Measurements from ENCODE around the gene AKNA. TPM values are rescaled to one million over a fixed set of nuclear protein-coding genes. Genes with fewer than 3 reads are reported as not detected.

Gene AKNA
- total RNA-seq, 1 experiment from 2014 or later: 20.6 TPM

DNA sequence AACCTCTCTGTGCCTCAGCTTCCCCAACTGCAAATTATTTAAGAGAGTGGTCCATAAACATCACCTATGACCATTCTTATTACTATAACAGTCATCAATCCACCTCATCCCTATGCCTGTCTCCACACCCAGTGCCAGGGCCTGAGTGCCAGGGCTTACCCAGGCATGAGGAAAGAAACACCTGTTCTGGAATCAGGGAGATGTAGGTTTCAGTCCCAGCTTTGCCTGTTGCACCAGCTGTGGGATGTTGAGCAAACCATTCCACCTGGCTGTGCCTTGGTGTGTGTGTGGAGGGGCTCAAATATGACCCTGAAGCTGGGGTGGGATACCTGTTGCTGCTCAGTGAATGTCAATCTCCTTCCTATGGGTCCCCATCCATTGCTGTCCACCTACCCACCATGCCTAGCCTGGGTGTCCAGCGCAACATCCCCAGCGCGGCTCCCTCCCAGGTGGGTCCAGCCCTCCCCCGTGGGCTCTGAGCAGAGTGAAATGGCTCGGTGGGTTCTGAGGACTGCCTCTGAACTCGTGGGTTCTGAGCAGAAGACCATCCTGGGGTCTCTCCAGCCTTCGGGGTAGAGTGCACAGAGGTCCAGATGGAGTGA, 16.3 kb downstream of the AKNA start (continued):
- TF ChIP-seq, protein P1, sequence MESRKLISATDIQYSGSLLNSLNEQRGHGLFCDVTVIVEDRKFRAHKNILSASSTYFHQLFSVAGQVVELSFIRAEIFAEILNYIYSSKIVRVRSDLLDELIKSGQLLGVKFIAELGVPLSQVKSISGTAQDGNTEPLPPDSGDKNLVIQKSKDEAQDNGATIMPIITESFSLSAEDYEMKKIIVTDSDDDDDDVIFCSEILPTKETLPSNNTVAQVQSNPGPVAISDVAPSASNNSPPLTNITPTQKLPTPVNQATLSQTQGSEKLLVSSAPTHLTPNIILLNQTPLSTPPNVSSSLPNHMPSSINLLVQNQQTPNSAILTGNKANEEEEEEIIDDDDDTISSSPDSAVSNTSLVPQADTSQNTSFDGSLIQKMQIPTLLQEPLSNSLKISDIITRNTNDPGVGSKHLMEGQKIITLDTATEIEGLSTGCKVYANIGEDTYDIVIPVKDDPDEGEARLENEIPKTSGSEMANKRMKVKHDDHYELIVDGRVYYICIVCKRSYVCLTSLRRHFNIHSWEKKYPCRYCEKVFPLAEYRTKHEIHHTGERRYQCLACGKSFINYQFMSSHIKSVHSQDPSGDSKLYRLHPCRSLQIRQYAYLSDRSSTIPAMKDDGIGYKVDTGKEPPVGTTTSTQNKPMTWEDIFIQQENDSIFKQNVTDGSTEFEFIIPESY (IDR thresholded peaks at IDR 0.05; ENCODE audit: extremely low read depth, insufficient replicate concordance, low read length): no peak
- TF ChIP-seq FOSL1 (IDR thresholded peaks at IDR 0.05; ENCODE audit: low read depth): no peak
- no peak for TF ChIP-seq SIN3A (IDR thresholded peaks at IDR 0.05; ENCODE audit: low read depth)
- no peak for TF ChIP-seq CBX3 (IDR thresholded peaks at IDR 0.05; ENCODE audit: low read depth)
- TF ChIP-seq, protein P2, sequence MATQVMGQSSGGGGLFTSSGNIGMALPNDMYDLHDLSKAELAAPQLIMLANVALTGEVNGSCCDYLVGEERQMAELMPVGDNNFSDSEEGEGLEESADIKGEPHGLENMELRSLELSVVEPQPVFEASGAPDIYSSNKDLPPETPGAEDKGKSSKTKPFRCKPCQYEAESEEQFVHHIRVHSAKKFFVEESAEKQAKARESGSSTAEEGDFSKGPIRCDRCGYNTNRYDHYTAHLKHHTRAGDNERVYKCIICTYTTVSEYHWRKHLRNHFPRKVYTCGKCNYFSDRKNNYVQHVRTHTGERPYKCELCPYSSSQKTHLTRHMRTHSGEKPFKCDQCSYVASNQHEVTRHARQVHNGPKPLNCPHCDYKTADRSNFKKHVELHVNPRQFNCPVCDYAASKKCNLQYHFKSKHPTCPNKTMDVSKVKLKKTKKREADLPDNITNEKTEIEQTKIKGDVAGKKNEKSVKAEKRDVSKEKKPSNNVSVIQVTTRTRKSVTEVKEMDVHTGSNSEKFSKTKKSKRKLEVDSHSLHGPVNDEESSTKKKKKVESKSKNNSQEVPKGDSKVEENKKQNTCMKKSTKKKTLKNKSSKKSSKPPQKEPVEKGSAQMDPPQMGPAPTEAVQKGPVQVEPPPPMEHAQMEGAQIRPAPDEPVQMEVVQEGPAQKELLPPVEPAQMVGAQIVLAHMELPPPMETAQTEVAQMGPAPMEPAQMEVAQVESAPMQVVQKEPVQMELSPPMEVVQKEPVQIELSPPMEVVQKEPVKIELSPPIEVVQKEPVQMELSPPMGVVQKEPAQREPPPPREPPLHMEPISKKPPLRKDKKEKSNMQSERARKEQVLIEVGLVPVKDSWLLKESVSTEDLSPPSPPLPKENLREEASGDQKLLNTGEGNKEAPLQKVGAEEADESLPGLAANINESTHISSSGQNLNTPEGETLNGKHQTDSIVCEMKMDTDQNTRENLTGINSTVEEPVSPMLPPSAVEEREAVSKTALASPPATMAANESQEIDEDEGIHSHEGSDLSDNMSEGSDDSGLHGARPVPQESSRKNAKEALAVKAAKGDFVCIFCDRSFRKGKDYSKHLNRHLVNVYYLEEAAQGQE (IDR thresholded peaks at IDR 0.05; ENCODE audit: low read depth): no peak
- no peak for TF ChIP-seq SRF (IDR thresholded peaks at IDR 0.05; ENCODE audit: low read depth)
- TF ChIP-seq POLR2AphosphoS5 (IDR thresholded peaks at IDR 0.05; ENCODE audit: low read depth, low read length): no peak
- TF ChIP-seq RAD21 (IDR thresholded peaks at IDR 0.05; ENCODE audit: low read depth): no peak

DNA sequence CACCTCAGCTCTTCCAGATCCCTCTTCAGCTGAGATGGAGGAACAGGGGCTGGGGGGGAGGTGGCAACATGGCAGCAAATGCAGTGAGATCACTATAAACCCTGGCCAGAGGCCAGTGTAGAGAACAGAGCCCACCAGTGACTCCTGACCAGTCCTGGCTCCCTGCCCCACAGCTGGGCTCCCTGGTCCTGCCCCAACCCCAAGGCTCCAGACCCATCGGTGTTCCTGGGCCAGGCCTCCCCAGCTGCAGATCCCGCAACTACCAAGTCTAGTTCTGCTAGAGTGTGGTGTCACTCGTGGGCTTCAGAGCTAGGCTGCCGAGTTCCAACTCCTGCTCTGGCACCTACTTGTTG, 16.8 kb downstream of the AKNA start:
- H3K4me3 ChIP-seq (replicated peaks in 1 of 2; ENCODE audit: low read depth in 1 of 2, low read length in 2 of 2): no peak overlapping the region
- ATAC-seq (no peak), DNase-seq (ENCODE audit: low read depth, low spot score) (no peak)
- intact Hi-C loops (cut with micrococcal nuclease): no loop called here
- BruUV-seq (replicated peaks): no TSS peak
- no peaks in the 10 kb centered on the region for H3K36me3 ChIP-seq (ENCODE audit: control insufficient read depth in 1 of 2, insufficient read depth in 2 of 2, low read length in 2 of 2)
- H4K20me1 ChIP-seq (ENCODE audit: insufficient read depth): no peaks in the 10 kb centered on the region
- no peaks in the 10 kb centered on the region for H3K27me3 ChIP-seq (ENCODE audit: insufficient read depth, low read length)
- no peak overlapping the region for H3K4me2 ChIP-seq (ENCODE audit: low read length)
- no peak overlapping the region for H3K27ac ChIP-seq (ENCODE audit: low read depth, low read length)
- CTCF ChIA-PET: no interaction called here
- no peak overlapping the region for H2AFZ ChIP-seq (ENCODE audit: low read depth, low read length, poor library complexity, severe bottlenecking)
- no peak overlapping the region for H3K9ac ChIP-seq (ENCODE audit: low read length)
- POLR2A ChIA-PET: no interaction called here
- H3K79me2 ChIP-seq (ENCODE audit: insufficient read depth, low read length): no peaks in the 10 kb centered on the region
- RAD21 ChIA-PET (ENCODE audit: low non-redundant PET in 1 of 2, low total read pairs in 2 of 2, uncharacterized antibody in 2 of 2, unreplicated experiment in 2 of 2): no interaction called here
- TF ChIP-seq, protein P3, sequence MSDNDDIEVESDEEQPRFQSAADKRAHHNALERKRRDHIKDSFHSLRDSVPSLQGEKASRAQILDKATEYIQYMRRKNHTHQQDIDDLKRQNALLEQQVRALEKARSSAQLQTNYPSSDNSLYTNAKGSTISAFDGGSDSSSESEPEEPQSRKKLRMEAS (IDR thresholded peaks at IDR 0.05): no peak
- no peak for TF ChIP-seq EZH2 (IDR thresholded peaks at IDR 0.05)
- TF ChIP-seq, protein P2 (IDR thresholded peaks at IDR 0.05; ENCODE audit: low read depth): no peak
- peaks cover 0 to 8% of the 10 kb centered on the region in 2 experiments; a peak in 2 of 4 replicates for H3K4me1 ChIP-seq (ENCODE audit: control insufficient read depth in 1 of 2, insufficient read depth in 2 of 2, low read length in 2 of 2)
- H3K9me3 ChIP-seq (ENCODE audit: control insufficient read depth in 1 of 2, insufficient read depth in 1 of 2, low read depth in 1 of 2, low read length in 2 of 2): no peaks in the 10 kb centered on the region
- H3K9me2 ChIP-seq (ENCODE audit: insufficient read depth): no peaks in the 10 kb centered on the region
